ENCODE data around the gene GNGT1.

GNGT1 gene

GRCh38 chr7:93906267-93906666 lies at the start of gene GNGT1:
TSS of gene GNGT1 (plus strand) at chr7:93906567. CDS start at chr7:93906747, 180 bp downstream.
- DNase-seq (ENCODE audit: low read depth in 2 of 2) = no peak

- no peak for DNase-seq (ENCODE audit: low read depth in 2 of 2)
These were observed 47.5 kb upstream of the GNGT1 start for GRCh38 chr7:93858857-93859256.

- no peak for DNase-seq (ENCODE audit: low read depth in 2 of 2)
These were observed 46.1 kb upstream of the GNGT1 start for GRCh38 chr7:93860261-93860660.

GRCh38 chr7:93861325-93861949 lies 44.9 kb upstream of the GNGT1 start:
- no peak for DNase-seq (ENCODE audit: low read depth in 2 of 2)

- DNase-seq (ENCODE audit: low read depth in 2 of 2) = no peak
These were observed 43.7 kb upstream of the GNGT1 start for GRCh38 chr7:93862651-93863050.

GRCh38 chr7:93866886-93867285 lies 39.5 kb upstream of the GNGT1 start:
- no peak for DNase-seq (ENCODE audit: low read depth in 2 of 2)

GRCh38 chr7:93873998-93874574 lies 32.3 kb upstream of the GNGT1 start:
- no peak for DNase-seq (ENCODE audit: low read depth in 2 of 2)

- DNase-seq (ENCODE audit: low read depth in 2 of 2) = no peak
These were observed 28.6 kb upstream of the GNGT1 start for GRCh38 chr7:93877742-93878141.

- DNase-seq (ENCODE audit: low read depth in 2 of 2) = no peak
These were observed 27.0 kb upstream of the GNGT1 start for GRCh38 chr7:93879356-93879755.

- DNase-seq (ENCODE audit: low read depth in 2 of 2) = no peak
These were observed 23.9 kb upstream of the GNGT1 start for GRCh38 chr7:93882468-93882867.

GRCh38 chr7:93883078-93883916 lies 23.1 kb upstream of the GNGT1 start:
- no peak for DNase-seq (ENCODE audit: low read depth in 2 of 2)

GRCh38 chr7:93883917-93884345 lies 22.4 kb upstream of the GNGT1 start:
- no peak for DNase-seq (ENCODE audit: low read depth in 2 of 2)

- DNase-seq (ENCODE audit: low read depth in 2 of 2) = no peak
These were observed 21.8 kb upstream of the GNGT1 start for GRCh38 chr7:93884541-93884940.

- no peak for DNase-seq (ENCODE audit: low read depth in 2 of 2)
These were observed 17.1 kb upstream of the GNGT1 start for GRCh38 chr7:93889261-93889660.

GRCh38 chr7:93890041-93890463 lies 16.3 kb upstream of the GNGT1 start:
- DNase-seq (ENCODE audit: low read depth in 2 of 2) = no peak

GRCh38 chr7:93890464-93891068 lies 15.8 kb upstream of the GNGT1 start, which contains the start of gene TFPI2:
TSS of gene TFPI2 (minus strand) at chr7:93890753. CDS start at chr7:93890678, 75 bp downstream.
- DNase-seq (ENCODE audit: low read depth in 2 of 2) = no peak

GRCh38 chr7:93894426-93894825 lies 11.9 kb upstream of the GNGT1 start:
- DNase-seq (ENCODE audit: low read depth in 2 of 2) = no peak

GRCh38 chr7:93894966-93895640 lies 11.3 kb upstream of the GNGT1 start:
- DNase-seq (ENCODE audit: low read depth in 2 of 2) = no peak

- no peak for DNase-seq (ENCODE audit: low read depth in 2 of 2)
These were observed 10.3 kb upstream of the GNGT1 start for GRCh38 chr7:93895859-93896600.

GRCh38 chr7:93897680-93898079 lies 8.7 kb upstream of the GNGT1 start:
- DNase-seq (ENCODE audit: low read depth in 2 of 2) = no peak
